Mesenchymal stem cell (in vitro differentiated cells and primary cell): Measurements from ENCODE around the gene TIRAP.

Source experiments
- DNase-seq: peaks from one replicate; pipeline ENCODE4 v3.0.0-alpha.2; 2013
- H2AFZ ChIP-seq: one replicate; pipeline ENCODE4 v1.6.1; 2013; ENCODE audit warnings: low read depth, mild to moderate bottlenecking, control low read depth, inconsistent platforms, low read length, moderate library complexity
- H2AK5ac ChIP-seq: 2 replicates; pipeline ENCODE4 v1.6.1; 2013; ENCODE audit warnings: low read length, moderate library complexity, mild to moderate bottlenecking, inconsistent platforms; ENCODE audit not compliant: severe bottlenecking
- H2BK120ac ChIP-seq: one replicate; pipeline ENCODE4 v1.6.1; 2013; ENCODE audit warnings: low read depth, mild to moderate bottlenecking, inconsistent platforms, low read length, moderate library complexity
- H2BK12ac ChIP-seq, 2 experiments: one replicate each; pipeline ENCODE4 v1.6.1; 2013; ENCODE audit warnings: inconsistent platforms in 2 of 2, low read length in 2 of 2, mild to moderate bottlenecking in 2 of 2, moderate library complexity in 2 of 2, control low read depth in 1 of 2
- H2BK15ac ChIP-seq: one replicate; pipeline ENCODE4 v1.6.1; 2013; ENCODE audit warnings: mild to moderate bottlenecking, low read depth, inconsistent platforms; ENCODE audit not compliant: poor library complexity, severe bottlenecking
- H2BK5ac ChIP-seq: 2 replicates; pipeline ENCODE4 v1.6.1; 2013; ENCODE audit warnings: low read depth, mild to moderate bottlenecking, low read length, control low read depth, inconsistent platforms; ENCODE audit not compliant: poor library complexity, severe bottlenecking
- H3K14ac ChIP-seq, 2 experiments: one replicate each; pipeline ENCODE4 v1.6.1; 2013; ENCODE audit warnings: inconsistent platforms in 2 of 2, low read length in 2 of 2, control low read depth in 1 of 2, mild to moderate bottlenecking in 1 of 2, moderate library complexity in 1 of 2
- H3K18ac ChIP-seq, 2 experiments: one replicate each; pipeline ENCODE4 v1.6.1; 2013; ENCODE audit warnings: inconsistent platforms in 2 of 2, low read length in 2 of 2, control low read depth in 1 of 2, low read depth in 1 of 2, mild to moderate bottlenecking in 1 of 2
- H3K23ac ChIP-seq, 2 experiments: one replicate each; pipeline ENCODE4 v1.6.1; 2013; ENCODE audit warnings: inconsistent platforms in 2 of 2, low read length in 2 of 2, mild to moderate bottlenecking in 2 of 2, moderate library complexity in 2 of 2, control low read depth in 1 of 2
- H3K27ac ChIP-seq: 2 replicates; pipeline ENCODE4 v1.5.1; 2013; ENCODE audit warnings: mild to moderate bottlenecking, moderate library complexity, low read length, control low read depth, inconsistent platforms; ENCODE audit not compliant: poor library complexity, severe bottlenecking
- H3K27me3 ChIP-seq, 2 experiments: 2 replicates each; pipeline versions ENCODE4 v1.6.1 to v1.7.0; 2013; ENCODE audit warnings: low read length in 2 of 2, mild to moderate bottlenecking in 2 of 2, moderate library complexity in 2 of 2, control low read depth in 1 of 2, inconsistent platforms in 1 of 2; ENCODE audit not compliant: control insufficient read depth in 1 of 2, insufficient read depth in 1 of 2
- H3K36me3 ChIP-seq, 2 experiments: 2 replicates each; pipeline versions ENCODE4 v1.6.1 to v1.7.0; 2013; ENCODE audit warnings: low read length in 2 of 2, control low read depth in 1 of 2, inconsistent platforms in 1 of 2, low read depth in 1 of 2, mild to moderate bottlenecking in 1 of 2; ENCODE audit not compliant: insufficient read depth in 2 of 2, control insufficient read depth in 1 of 2
- H3K4ac ChIP-seq, 2 experiments: one replicate each; pipeline ENCODE4 v1.6.1; 2013; ENCODE audit warnings: inconsistent platforms in 2 of 2, low read length in 2 of 2, mild to moderate bottlenecking in 2 of 2, moderate library complexity in 2 of 2, control low read depth in 1 of 2, low read depth in 1 of 2
- H3K4me1 ChIP-seq: 2 replicates; pipeline ENCODE4 v1.6.1; 2013; ENCODE audit warnings: low read depth, low read length, control low read depth; ENCODE audit not compliant: control insufficient read depth, insufficient read depth
- H3K4me2 ChIP-seq: 2 replicates; pipeline ENCODE4 v1.6.1; 2013; ENCODE audit warnings: low read length, mild to moderate bottlenecking, inconsistent platforms; ENCODE audit not compliant: poor library complexity, severe bottlenecking
- H3K4me3 ChIP-seq, 2 experiments: 2 replicates each; pipeline versions ENCODE4 v1.5.1 to v1.7.0; 2013; ENCODE audit warnings: low read length in 2 of 2, mild to moderate bottlenecking in 2 of 2, control low read depth in 1 of 2, low read depth in 1 of 2; ENCODE audit not compliant: insufficient read depth in 1 of 2
- H3K79me1 ChIP-seq: replicated peaks from 2 replicates; pipeline ENCODE4 v1.6.1; 2013; ENCODE audit warnings: mild to moderate bottlenecking, control low read depth, low read length, inconsistent platforms; ENCODE audit not compliant: poor library complexity, severe bottlenecking
- H3K9ac ChIP-seq: 2 replicates; pipeline ENCODE4 v1.7.0; 2013; ENCODE audit warnings: mild to moderate bottlenecking, low read length, moderate library complexity
- H3K9me3 ChIP-seq: 2 replicates; pipeline ENCODE4 v1.7.0; 2013; ENCODE audit warnings: mild to moderate bottlenecking, low read length; ENCODE audit not compliant: control insufficient read depth
- H4K8ac ChIP-seq: one replicate; pipeline ENCODE4 v1.6.1; 2013; ENCODE audit warnings: inconsistent platforms, mild to moderate bottlenecking, low read length, moderate library complexity
- H4K91ac ChIP-seq: one replicate; pipeline ENCODE4 v1.6.1; 2013; ENCODE audit warnings: mild to moderate bottlenecking, low read length, inconsistent platforms
- WGBS: methylation state at CpG from one replicate; pipeline ENCODE4 v1.1.7; 2013; ENCODE audit warnings: mixed read lengths; 5-methylcytosine and 5-hydroxymethylcytosine counted together

TIRAP gene

DNA sequence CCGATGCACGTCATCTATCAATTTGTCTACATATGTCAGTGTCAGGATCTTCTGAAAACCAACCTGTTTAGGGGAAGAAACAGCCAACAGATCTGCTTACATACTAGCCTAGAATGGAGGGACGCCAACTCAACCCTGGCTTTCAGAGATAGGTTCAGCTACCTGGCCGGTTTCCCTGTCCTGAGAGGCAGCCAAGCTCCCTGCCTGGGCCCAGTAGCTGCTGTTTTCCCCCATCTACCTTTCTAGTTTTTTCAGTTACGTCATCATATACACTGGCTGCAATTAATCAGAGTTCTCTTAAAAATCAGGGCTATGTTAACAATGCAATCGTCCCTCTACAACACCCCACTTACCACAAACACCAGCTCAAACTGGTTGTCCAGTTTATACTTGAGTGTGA, 15.2 kb upstream of the TIRAP start:
- H3K27me3 ChIP-seq, result no peaks in the 10 kb centered on the region
- peak overlapping the region; percentile 95 for H3K9ac ChIP-seq
- no peak overlapping the region for H4K91ac ChIP-seq
- no peak overlapping the region for H2BK15ac ChIP-seq
- no peak overlapping the region for H3K18ac ChIP-seq
- H2BK5ac ChIP-seq, result no peak overlapping the region
- peaks cover 9% of the 10 kb centered on the region for H3K4me1 ChIP-seq
- H4K8ac ChIP-seq, result peak overlapping the region; percentile 35
- H3K4me2 ChIP-seq, result peak overlapping the region; percentile 77
- WGBS, result 96% methylated on average over 5 of the region's 6 CpGs
- H3K4ac ChIP-seq, result peak overlapping the region in 1 of 2 experiments; percentile 59
- peaks cover 42 to 58% of the 10 kb centered on the region in 2 experiments for H3K36me3 ChIP-seq
- no peak overlapping the region for H3K14ac ChIP-seq
- H2AFZ ChIP-seq, result no peak overlapping the region
- H3K27ac ChIP-seq, result no peak overlapping the region
- no peak overlapping the region for H3K23ac ChIP-seq
- H2AK5ac ChIP-seq, result peak overlapping the region; percentile 54
- H2BK12ac ChIP-seq, result no peak overlapping the region
- no peaks in the 10 kb centered on the region for H3K9me3 ChIP-seq
- DNase-seq, result no peak
- H3K4me3 ChIP-seq, result peak overlapping the region in 1 of 2 experiments; percentile 100
- peaks cover 49% of the 10 kb centered on the region for H3K79me1 ChIP-seq
- H2BK120ac ChIP-seq, result no peak overlapping the region

DNA sequence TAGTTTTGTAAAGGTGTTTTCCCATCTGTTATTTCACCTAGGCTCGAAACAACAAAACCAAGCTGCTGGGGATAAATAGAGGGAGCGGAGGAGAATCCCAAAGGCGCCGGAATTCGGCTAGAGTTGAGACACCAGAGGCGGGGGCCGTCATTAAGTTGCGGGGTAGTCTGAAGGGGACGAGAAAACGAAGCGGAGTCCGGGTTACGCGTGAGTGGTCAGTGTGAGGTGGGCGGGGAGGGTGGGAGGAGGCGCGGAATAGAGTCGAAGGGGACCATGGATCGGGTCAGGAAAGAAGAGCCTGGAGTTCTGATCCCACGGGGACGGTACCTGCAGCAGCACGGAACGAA, 14.6 kb upstream of the TIRAP start:
- H3K36me3 ChIP-seq, result peaks cover 43 to 58% of the 10 kb centered on the region in 2 experiments
- peak overlapping the region; percentile 96 for H3K27ac ChIP-seq
- H3K4me2 ChIP-seq, result peak overlapping the region; percentile 77
- under 1% methylated on average over 22 of the region's 23 CpGs for WGBS
- H3K9me3 ChIP-seq, result no peaks in the 10 kb centered on the region
- no peak overlapping the region for H2AFZ ChIP-seq
- H2BK12ac ChIP-seq, result no peak overlapping the region
- peak overlapping the region; percentile 93 to 94 for H3K4ac ChIP-seq
- peaks cover 9% of the 10 kb centered on the region for H3K4me1 ChIP-seq
- no peak for DNase-seq
- H3K18ac ChIP-seq, result peak overlapping the region; percentile 94 to 97
- H3K23ac ChIP-seq, result peak overlapping the region in 1 of 2 experiments; percentile 75
- no peak overlapping the region for H2BK120ac ChIP-seq
- H2BK15ac ChIP-seq, result peak overlapping the region; percentile 31
- H4K91ac ChIP-seq, result peak overlapping the region; percentile 91
- H3K4me3 ChIP-seq, result peak overlapping the region; percentile 95 to 100
- no peak overlapping the region for H2AK5ac ChIP-seq
- peak overlapping the region; percentile 85 for H2BK5ac ChIP-seq
- peak overlapping the region in 1 of 2 experiments; percentile 99 for H3K14ac ChIP-seq
- peaks cover 50% of the 10 kb centered on the region for H3K79me1 ChIP-seq
- no peaks in the 10 kb centered on the region for H3K27me3 ChIP-seq
- peak overlapping the region; percentile 90 for H4K8ac ChIP-seq
- H3K9ac ChIP-seq, result peak overlapping the region; percentile 95

DNA sequence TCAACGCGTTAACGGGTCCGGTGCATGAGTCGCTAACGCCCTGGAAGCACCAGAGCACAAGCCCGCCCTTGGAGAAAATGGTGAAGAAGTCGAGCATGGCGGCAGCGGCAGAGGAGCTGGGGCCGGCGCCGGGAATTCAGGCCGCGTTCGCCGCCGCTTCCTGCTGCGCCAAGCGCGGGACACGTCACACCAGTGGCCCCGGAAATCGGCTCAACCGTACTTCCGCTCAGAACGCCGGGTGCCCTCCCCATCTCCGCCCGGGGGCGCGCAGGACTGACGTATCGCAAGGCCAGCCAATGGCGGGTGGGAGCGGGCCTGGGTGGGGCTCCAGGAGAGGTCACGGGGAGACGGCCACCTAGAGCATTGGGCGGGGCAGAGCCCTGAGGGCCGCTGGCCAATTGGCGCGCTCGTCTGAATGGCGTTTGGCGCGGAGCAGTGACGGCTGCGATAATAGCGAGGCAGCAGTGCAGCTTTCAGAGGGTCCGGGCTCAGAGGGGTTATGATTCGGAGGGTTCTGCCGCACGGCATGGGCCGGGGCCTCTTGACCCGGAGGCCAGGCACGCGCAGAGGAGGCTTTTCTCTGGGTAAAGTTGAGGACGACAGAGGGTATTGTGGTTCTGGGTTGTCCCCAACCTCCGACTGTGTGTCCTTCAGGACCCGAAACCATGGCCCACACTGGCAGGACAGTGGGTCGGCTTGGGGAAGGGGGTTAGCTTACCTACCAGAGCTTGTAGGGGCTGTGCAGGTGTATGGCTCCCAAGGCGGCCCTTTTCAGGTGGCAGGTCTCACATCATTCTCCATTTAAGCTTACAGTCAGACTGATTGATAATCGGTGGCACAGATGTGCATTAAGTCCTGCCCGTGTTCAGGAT, 13.9 kb upstream of the TIRAP start, which contains the start of the genes FOXRED1 and SRPRA:
Gene FOXRED1, plus strand, starts transcription at position 447 of the 872 bp plus-strand sequence. Its CDS starts 53 bp downstream, at position 500.
Gene SRPRA, minus strand, starts transcription at position 188 of the 872 bp plus-strand sequence. Its CDS starts 91 bp downstream, at position 97.
- H2AK5ac ChIP-seq, result peak within 1 kb of the TSS; percentile 54
- H2BK12ac ChIP-seq, result no peak within 1 kb of the TSS
- no peaks in the 10 kb centered on the region for H3K27me3 ChIP-seq
- peak within 1 kb of the TSS; percentile 95 to 100 for H3K4me3 ChIP-seq
- H4K8ac ChIP-seq, result peak within 1 kb of the TSS; percentile 98
- H2BK15ac ChIP-seq, result peak within 1 kb of the TSS; percentile 83
- H2BK5ac ChIP-seq, result peak within 1 kb of the TSS; percentile 85
- H3K79me1 ChIP-seq, result peaks cover 50% of the 10 kb centered on the region
- H4K91ac ChIP-seq, result peak within 1 kb of the TSS; percentile 91
- H3K4me2 ChIP-seq, result peak within 1 kb of the TSS; percentile 84
- peak within 1 kb of the TSS; percentile 94 to 97 for H3K18ac ChIP-seq
- under 1% methylated on average over 64 of the region's 64 CpGs for WGBS
- H3K14ac ChIP-seq, result peak within 1 kb of the TSS in 1 of 2 experiments; percentile 99
- H3K9me3 ChIP-seq, result no peaks in the 10 kb centered on the region
- peak; percentile 99 for DNase-seq
- H2BK120ac ChIP-seq, result no peak within 1 kb of the TSS
- H3K36me3 ChIP-seq, result peaks cover 39 to 58% of the 10 kb centered on the region in 2 experiments
- H3K23ac ChIP-seq, result peak within 1 kb of the TSS in 1 of 2 experiments; percentile 75
- H3K4me1 ChIP-seq, result peaks cover 9% of the 10 kb centered on the region
- H2AFZ ChIP-seq, result peak within 1 kb of the TSS; percentile 90
- peak within 1 kb of the TSS; percentile 96 for H3K27ac ChIP-seq
- H3K9ac ChIP-seq, result peak within 1 kb of the TSS; percentile 95
- H3K4ac ChIP-seq, result peak within 1 kb of the TSS; percentile 93 to 94

DNA sequence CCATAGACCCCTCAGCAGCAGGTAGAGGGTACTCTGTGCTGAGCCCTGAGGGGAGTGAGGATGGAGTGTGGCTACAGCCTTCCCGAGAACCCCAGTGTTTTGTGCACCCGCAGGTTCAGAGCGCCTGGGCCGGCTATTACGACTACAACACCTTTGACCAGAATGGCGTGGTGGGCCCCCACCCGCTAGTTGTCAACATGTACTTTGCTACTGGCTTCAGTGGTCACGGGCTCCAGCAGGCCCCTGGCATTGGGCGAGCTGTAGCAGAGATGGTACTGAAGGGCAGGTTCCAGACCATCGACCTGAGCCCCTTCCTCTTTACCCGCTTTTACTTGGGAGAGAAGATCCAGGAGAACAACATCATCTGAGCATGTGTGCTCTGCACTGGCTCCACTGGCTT, 5.6 kb upstream of the TIRAP start:
- Histone ChIP-seq H3K4me1 (peaks cover 4% of the 10 kb centered on the region), H3K9ac (no peak overlapping the region), H3K4ac (no peak overlapping the region), H2BK5ac (no peak overlapping the region), H3K23ac (no peak overlapping the region), H3K18ac (no peak overlapping the region), H3K36me3 (peaks cover 42 to 66% of the 10 kb centered on the region in 2 experiments), H2BK120ac (no peak overlapping the region), H3K9me3 (no peaks in the 10 kb centered on the region), H2BK15ac (no peak overlapping the region), H3K27me3 (no peaks in the 10 kb centered on the region), H3K4me3 (no peak overlapping the region), H4K8ac (no peak overlapping the region), H3K4me2 (no peak overlapping the region), H2BK12ac (no peak overlapping the region), H3K14ac (no peak overlapping the region), H2AFZ (no peak overlapping the region), H2AK5ac (no peak overlapping the region), H3K79me1 (peaks cover 9% of the 10 kb centered on the region), H4K91ac (no peak overlapping the region), H3K27ac (no peak overlapping the region)
- no peak for DNase-seq
- 96% methylated on average over 11 of the region's 11 CpGs for WGBS
